HG02943 (cell line): ENCODE data around the gene PITHD1.
"Not testable (repeated sequence)": the region's sequence is repeated elsewhere in the genome, so short reads cannot be mapped to it uniquely, and the experiment has no call there.

Experiments
- ATAC-seq: cut with Tn5 transposase; IDR thresholded peaks from one replicate; pipeline ENCODE4 v1.9.1; 2021; ENCODE audit warnings: mild to moderate bottlenecking, low read depth, moderate library complexity; ENCODE audit not compliant: unreplicated experiment

The PITHD1 gene

GRCh38 chr1:23777979-23778814, at the start of gene PITHD1:
Gene PITHD1 (plus strand): TSS chr1:23778418. CDS start chr1:23778516, 98 bp downstream.
- no peak for ATAC-seq

GRCh38 chr1:23732363-23733224, 45.6 kb upstream of the PITHD1 start:
- ATAC-seq = no peak

- not testable (repeated sequence) for ATAC-seq
These were observed 44.9 kb upstream of the PITHD1 start for GRCh38 chr1:23733281-23733680.

GRCh38 chr1:23736437-23737134, 41.6 kb upstream of the PITHD1 start:
- no peak for ATAC-seq

GRCh38 chr1:23741609-23742008, 36.6 kb upstream of the PITHD1 start:
- ATAC-seq = no peak

- peak; percentile 15 for ATAC-seq
These were observed 35.4 kb upstream of the PITHD1 start for GRCh38 chr1:23742670-23743286.

GRCh38 chr1:23743287-23744152, 34.7 kb upstream of the PITHD1 start, which contains the start of gene ELOA:
Gene ELOA (plus strand): TSS chr1:23743471. CDS start chr1:23743504, 33 bp downstream.
- ATAC-seq = peak; percentile 52

- no peak for ATAC-seq
These were observed 32.7 kb upstream of the PITHD1 start for GRCh38 chr1:23745515-23745914.

GRCh38 chr1:23748016-23748415, 30.2 kb upstream of the PITHD1 start:
- no peak for ATAC-seq

- no peak for ATAC-seq
These were observed 27.0 kb upstream of the PITHD1 start for GRCh38 chr1:23751050-23751814.

- ATAC-seq = no peak
These were observed 26.4 kb upstream of the PITHD1 start for GRCh38 chr1:23751815-23752200.

- no peak for ATAC-seq
These were observed 25.3 kb upstream of the PITHD1 start for GRCh38 chr1:23752909-23753308.

GRCh38 chr1:23756676-23757075, 21.5 kb upstream of the PITHD1 start:
- no peak for ATAC-seq

- ATAC-seq = no peak
These were observed 20.4 kb upstream of the PITHD1 start for GRCh38 chr1:23757812-23758211.

GRCh38 chr1:23759277-23759676, 18.9 kb upstream of the PITHD1 start:
- ATAC-seq = no peak

- ATAC-seq = no peak
These were observed 15.1 kb upstream of the PITHD1 start for GRCh38 chr1:23763041-23763577.

- ATAC-seq = no peak
These were observed 9.5 kb upstream of the PITHD1 start for GRCh38 chr1:23768733-23769132.

- ATAC-seq = no peak
These were observed 6.0 kb upstream of the PITHD1 start for GRCh38 chr1:23772049-23772853.
